DOHH2 (cell line): ENCODE data around the gene GRIN2C.

Experiments
- H3F3A ChIP-seq: fragments of 200-600 bp; sonication (generic), shearing (Covaris generic); 2 replicates; pipeline ENCODE4 v1.6.0; 2016; ENCODE audit warnings: antibody characterized with exemption, mild to moderate bottlenecking; ENCODE audit not compliant: control insufficient read depth, insufficient read depth
- H3K27ac ChIP-seq: fragments of 200-600 bp; sonication (generic); 2 replicates; pipeline ENCODE4 v1.5.1; 2014; ENCODE audit warnings: low read depth, mild to moderate bottlenecking, low read length, moderate library complexity
- H3K27me3 ChIP-seq: fragments of 200-600 bp; sonication (generic); 2 replicates; pipeline ENCODE4 v1.6.1; 2014; ENCODE audit warnings: mild to moderate bottlenecking, low read length, mixed read lengths; ENCODE audit not compliant: control insufficient read depth
- H3K36me3 ChIP-seq: fragments of 200-600 bp; sonication (generic); 2 replicates; pipeline ENCODE4 v1.6.1; 2014; ENCODE audit warnings: mild to moderate bottlenecking, low read length, moderate library complexity, mixed read lengths; ENCODE audit not compliant: control insufficient read depth
- H3K4me1 ChIP-seq: fragments of 200-600 bp; sonication (generic); 2 replicates; pipeline ENCODE4 v1.6.1; 2014; ENCODE audit warnings: mild to moderate bottlenecking, low read length, mixed read lengths; ENCODE audit not compliant: control insufficient read depth
- H3K4me2 ChIP-seq: fragments of 200-600 bp; sonication (generic); 2 replicates; pipeline ENCODE4 v1.6.0; 2014; ENCODE audit warnings: mild to moderate bottlenecking, low read length, moderate library complexity
- H3K4me3 ChIP-seq: fragments of 200-600 bp; sonication (generic); 2 replicates; pipeline ENCODE4 v1.5.1; 2014; ENCODE audit warnings: mild to moderate bottlenecking, low read length, mixed read lengths
- H3K79me2 ChIP-seq: fragments of 200-600 bp; sonication (generic); 2 replicates; pipeline ENCODE4 v1.6.1; 2014; ENCODE audit warnings: mild to moderate bottlenecking, low read length, mixed read lengths; ENCODE audit not compliant: control insufficient read depth
- H3K9me2 ChIP-seq: fragments of 200-600 bp; sonication (generic); replicated peaks from 2 replicates; pipeline ENCODE4 v1.6.1; 2014; ENCODE audit warnings: mild to moderate bottlenecking, low read length, mixed read lengths; ENCODE audit not compliant: control insufficient read depth
- H3K9me3 ChIP-seq: fragments of 200-600 bp; sonication (generic); 2 replicates; pipeline ENCODE4 v1.6.1; 2014; ENCODE audit warnings: antibody characterized with exemption, low read length, mixed read lengths; ENCODE audit not compliant: control insufficient read depth, insufficient read depth
- H4K20me1 ChIP-seq: fragments of 200-600 bp; sonication (generic); 2 replicates; pipeline ENCODE4 v1.6.0; 2014; ENCODE audit warnings: low read depth, mild to moderate bottlenecking, antibody characterized with exemption, low read length, moderate library complexity; ENCODE audit not compliant: control insufficient read depth, insufficient read depth
- EZH2phosphoT487 ChIP-seq: fragments of 200-600 bp; sonication (generic); IDR thresholded peaks from 2 replicates; pipeline ENCODE4 v1.6.1; 2017; ENCODE audit warnings: borderline replicate concordance, mild to moderate bottlenecking, antibody characterized with exemption, low read length, moderate library complexity, mixed read lengths
- TF ChIP-seq, protein P1 (sequence below): fragments of 200-600 bp; sonication (generic); IDR thresholded peaks from one replicate; pipeline ENCODE4 v1.5.1; 2014; ENCODE audit warnings: antibody characterized with exemption, mild to moderate bottlenecking, low read depth, low read length; ENCODE audit not compliant: poor library complexity, severe bottlenecking

Gene GRIN2C

DNA sequence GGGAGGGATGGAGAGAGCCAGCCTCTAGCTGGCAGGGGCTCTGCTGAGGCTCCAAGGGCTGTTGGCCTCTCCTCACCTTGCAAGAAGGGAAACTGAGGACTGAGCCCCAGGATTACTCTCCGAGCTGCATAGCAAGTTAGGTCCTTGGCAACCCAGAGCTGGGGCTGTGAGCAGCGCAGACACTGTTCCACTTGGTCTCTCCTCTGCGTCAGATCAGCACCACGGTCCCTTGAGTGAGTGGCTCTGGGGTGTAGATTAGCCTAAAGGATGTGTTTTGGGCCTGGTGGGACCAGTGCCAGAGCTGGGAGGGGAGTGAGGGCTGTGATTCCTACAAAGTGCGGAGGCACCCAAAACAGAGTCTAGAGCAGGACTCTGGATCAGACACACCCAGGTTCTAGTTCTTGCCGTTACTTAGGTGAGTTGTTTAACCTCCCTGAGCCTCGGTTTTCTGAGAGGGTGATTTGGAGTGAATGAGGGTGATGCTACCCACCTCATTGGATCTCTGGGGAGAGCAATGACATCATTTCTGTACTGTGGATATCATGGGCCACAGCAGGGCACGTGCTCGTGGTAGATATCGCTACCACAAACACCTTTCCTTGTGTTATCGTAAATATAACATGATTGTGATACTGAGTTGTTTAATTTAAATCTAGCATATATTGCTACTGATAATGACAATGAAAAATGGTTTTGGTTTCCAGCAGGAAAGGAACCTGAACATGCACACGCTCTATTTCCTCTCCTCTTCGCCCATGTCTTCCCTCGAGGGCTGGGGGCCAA lies 41.9 kb upstream of the GRIN2C start:
- no peaks in the 10 kb centered on the region for H3K9me2 ChIP-seq
- H3K36me3 ChIP-seq, result no peaks in the 10 kb centered on the region
- no peaks in the 10 kb centered on the region for H3K4me1 ChIP-seq
- H3K9me3 ChIP-seq, result no peaks in the 10 kb centered on the region
- no peak overlapping the region for H3K4me3 ChIP-seq
- no peak overlapping the region for H3K4me2 ChIP-seq
- H3K27ac ChIP-seq, result no peak overlapping the region
- H3K79me2 ChIP-seq, result no peaks in the 10 kb centered on the region
- TF ChIP-seq EZH2phosphoT487, result no peak
- TF ChIP-seq, protein P1, sequence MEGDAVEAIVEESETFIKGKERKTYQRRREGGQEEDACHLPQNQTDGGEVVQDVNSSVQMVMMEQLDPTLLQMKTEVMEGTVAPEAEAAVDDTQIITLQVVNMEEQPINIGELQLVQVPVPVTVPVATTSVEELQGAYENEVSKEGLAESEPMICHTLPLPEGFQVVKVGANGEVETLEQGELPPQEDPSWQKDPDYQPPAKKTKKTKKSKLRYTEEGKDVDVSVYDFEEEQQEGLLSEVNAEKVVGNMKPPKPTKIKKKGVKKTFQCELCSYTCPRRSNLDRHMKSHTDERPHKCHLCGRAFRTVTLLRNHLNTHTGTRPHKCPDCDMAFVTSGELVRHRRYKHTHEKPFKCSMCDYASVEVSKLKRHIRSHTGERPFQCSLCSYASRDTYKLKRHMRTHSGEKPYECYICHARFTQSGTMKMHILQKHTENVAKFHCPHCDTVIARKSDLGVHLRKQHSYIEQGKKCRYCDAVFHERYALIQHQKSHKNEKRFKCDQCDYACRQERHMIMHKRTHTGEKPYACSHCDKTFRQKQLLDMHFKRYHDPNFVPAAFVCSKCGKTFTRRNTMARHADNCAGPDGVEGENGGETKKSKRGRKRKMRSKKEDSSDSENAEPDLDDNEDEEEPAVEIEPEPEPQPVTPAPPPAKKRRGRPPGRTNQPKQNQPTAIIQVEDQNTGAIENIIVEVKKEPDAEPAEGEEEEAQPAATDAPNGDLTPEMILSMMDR, result no peak
- H4K20me1 ChIP-seq, result no peaks in the 10 kb centered on the region
- H3F3A ChIP-seq, result no peaks in the 10 kb centered on the region
- H3K27me3 ChIP-seq, result peaks cover 4% of the 10 kb centered on the region; the same call in 1 of the 2 replicates

DNA sequence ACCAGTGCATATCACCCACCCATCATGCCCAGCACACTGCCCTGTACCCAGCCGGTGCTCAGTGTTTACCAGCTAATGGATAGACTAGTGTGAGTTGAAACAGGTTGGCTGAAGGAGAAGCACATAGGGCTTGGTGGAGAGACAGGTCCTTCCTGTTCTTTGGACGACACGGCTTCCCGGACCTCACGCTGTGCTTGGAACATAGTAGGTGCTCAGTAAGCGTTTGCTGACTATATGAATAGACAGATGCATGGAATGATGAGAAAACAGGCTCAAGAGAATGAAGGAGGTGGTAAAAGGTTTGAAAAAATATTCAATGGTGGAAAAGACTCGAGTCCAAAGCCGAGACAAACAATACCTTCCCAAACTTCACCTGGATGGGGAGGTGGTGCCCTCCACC lies 40.5 kb upstream of the GRIN2C start:
- Histone ChIP-seq H3K4me1 (no peaks in the 10 kb centered on the region), H3K4me3 (no peak overlapping the region), H3K79me2 (no peaks in the 10 kb centered on the region), H3K4me2 (no peak overlapping the region), H3K9me3 (no peaks in the 10 kb centered on the region), H3K27ac (no peak overlapping the region), H3F3A (no peaks in the 10 kb centered on the region), H3K9me2 (no peaks in the 10 kb centered on the region), H4K20me1 (no peaks in the 10 kb centered on the region), H3K27me3 (peaks cover 4% of the 10 kb centered on the region; the same call in 1 of the 2 replicates), H3K36me3 (no peaks in the 10 kb centered on the region)
- no peak for TF ChIP-seq EZH2phosphoT487

DNA sequence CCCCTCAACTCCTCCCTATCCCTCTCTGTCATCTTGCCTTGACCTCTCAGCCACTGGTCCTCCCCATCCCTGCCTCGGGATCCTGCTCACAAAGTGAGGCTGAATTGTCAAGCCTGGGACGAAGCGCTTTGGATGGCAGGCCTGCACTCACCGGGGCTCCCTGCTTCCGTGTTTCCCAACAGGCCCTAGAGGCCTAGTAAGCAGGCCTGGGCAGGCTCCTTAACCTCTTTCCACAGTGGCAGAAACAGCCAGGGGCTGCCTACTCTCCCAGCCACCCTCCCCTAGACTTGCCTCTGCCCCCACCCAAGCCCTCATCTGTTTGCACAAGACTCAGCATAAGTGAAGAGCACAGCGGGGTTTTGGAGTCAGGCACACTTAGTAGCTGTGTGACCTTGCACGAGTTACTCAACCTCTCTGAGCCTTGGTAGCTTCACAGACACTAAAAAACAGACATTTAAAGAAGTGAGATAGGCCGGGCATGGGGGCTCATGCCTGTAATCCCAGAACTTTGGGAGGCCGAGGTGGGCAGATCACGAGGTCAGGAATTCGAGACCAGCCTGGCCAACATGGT lies 38.8 kb upstream of the GRIN2C start:
- Histone ChIP-seq H3K79me2 (no peaks in the 10 kb centered on the region), H4K20me1 (no peaks in the 10 kb centered on the region), H3K9me2 (no peaks in the 10 kb centered on the region), H3K27ac (no peak overlapping the region), H3K4me1 (no peaks in the 10 kb centered on the region), H3K4me3 (no peak overlapping the region), H3K27me3 (peaks cover 4% of the 10 kb centered on the region; the same call in 1 of the 2 replicates), H3K4me2 (no peak overlapping the region), H3K36me3 (no peaks in the 10 kb centered on the region), H3K9me3 (no peaks in the 10 kb centered on the region), H3F3A (no peaks in the 10 kb centered on the region)
- TF ChIP-seq, protein P1, result no peak
- no peak for TF ChIP-seq EZH2phosphoT487

DNA sequence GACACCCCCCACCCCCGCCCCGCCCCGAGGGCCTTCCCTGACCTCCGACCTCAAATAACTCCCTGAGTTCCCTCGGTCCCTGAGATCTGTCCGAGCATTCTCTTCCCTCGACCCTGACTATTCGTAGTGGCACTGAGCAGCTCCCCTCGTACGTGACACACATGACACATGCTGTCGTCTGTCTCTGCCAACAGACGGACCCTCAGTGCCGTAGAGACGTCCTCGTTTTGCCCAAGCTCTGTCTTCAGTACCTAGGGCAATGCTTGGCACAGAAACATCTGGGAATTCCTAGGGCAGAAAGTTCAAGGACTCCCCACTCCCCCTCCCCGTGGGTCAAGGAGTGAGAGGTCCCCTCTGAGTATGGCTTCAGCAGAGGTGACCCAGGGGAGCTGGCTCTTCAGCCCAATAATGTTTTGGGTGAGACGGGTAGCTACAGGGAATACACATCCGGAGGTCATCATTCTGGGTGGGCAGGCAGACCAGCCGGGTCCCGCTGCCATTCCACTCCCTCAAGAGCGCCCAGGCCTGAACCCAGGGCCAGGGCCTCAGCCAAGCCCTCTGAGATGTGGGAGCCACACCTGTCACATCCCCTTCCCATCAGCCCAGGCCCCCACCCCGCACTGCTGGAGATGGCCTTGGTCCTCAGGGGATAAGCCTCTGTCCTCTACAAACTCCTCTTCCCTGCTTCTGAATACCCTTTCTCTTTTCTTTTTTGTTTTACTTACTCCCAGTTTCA lies 34.4 kb upstream of the GRIN2C start:
- no peak overlapping the region for H3K4me3 ChIP-seq
- H4K20me1 ChIP-seq, result no peaks in the 10 kb centered on the region
- no peaks in the 10 kb centered on the region for H3K27me3 ChIP-seq
- no peaks in the 10 kb centered on the region for H3K79me2 ChIP-seq
- no peaks in the 10 kb centered on the region for H3K9me3 ChIP-seq
- no peaks in the 10 kb centered on the region for H3F3A ChIP-seq
- no peaks in the 10 kb centered on the region for H3K9me2 ChIP-seq
- H3K36me3 ChIP-seq, result no peaks in the 10 kb centered on the region
- H3K4me2 ChIP-seq, result no peak overlapping the region
- TF ChIP-seq, protein P1, result no peak
- no peak for TF ChIP-seq EZH2phosphoT487
- H3K4me1 ChIP-seq, result no peaks in the 10 kb centered on the region
- H3K27ac ChIP-seq, result no peak overlapping the region
